GM23338 (cell line): ENCODE data around the gene PRG3. TPM values are rescaled to one million over a fixed set of nuclear protein-coding genes. Genes with fewer than 3 reads are reported as not detected.

Experiments
- ATAC-seq: fragments of 200-7000 bp; cut with Tn5 transposase; 3 replicates; pipeline ENCODE4 v1.9.1; 2020
- DNase-seq: peaks from one replicate; pipeline ENCODE4 v3.0.0-alpha.2; 2015; ENCODE audit warnings: low spot score
- H2AFZ ChIP-seq: fragments of 200-600 bp; sonication (generic); 2 replicates; pipeline ENCODE4 v1.8.0; 2016; ENCODE audit warnings: antibody characterized with exemption, mild to moderate bottlenecking, moderate library complexity
- H3F3A ChIP-seq: fragments of 200-600 bp; sonication (generic); replicated peaks from 2 replicates; pipeline ENCODE4 v1.8.0; 2017; ENCODE audit warnings: antibody characterized with exemption, mixed run types, low read depth
- H3K27ac ChIP-seq: fragments of 200-600 bp; sonication (generic); 2 replicates; pipeline ENCODE4 v1.6.1; 2016; ENCODE audit warnings: low read depth
- H3K27me3 ChIP-seq: fragments of 200-600 bp; sonication (generic); 2 replicates; pipeline ENCODE4 v1.8.0; 2016; ENCODE audit warnings: mild to moderate bottlenecking, mixed run types, moderate library complexity; ENCODE audit not compliant: insufficient read depth
- H3K36me3 ChIP-seq: fragments of 200-600 bp; sonication (generic); 2 replicates; pipeline ENCODE4 v1.8.0; 2016; ENCODE audit warnings: mild to moderate bottlenecking; ENCODE audit not compliant: insufficient read depth
- H3K4me1 ChIP-seq: fragments of 200-600 bp; sonication (generic); 2 replicates; pipeline ENCODE4 v1.8.0; 2016; ENCODE audit warnings: mild to moderate bottlenecking, moderate library complexity; ENCODE audit not compliant: insufficient read depth
- H3K4me2 ChIP-seq: fragments of 200-600 bp; sonication (generic); 2 replicates; pipeline ENCODE4 v1.7.1; 2017; ENCODE audit warnings: mixed run types
- H3K4me3 ChIP-seq: fragments of 200-600 bp; sonication (generic); 2 replicates; pipeline ENCODE4 v1.6.1; 2016; ENCODE audit warnings: mixed run types
- H3K79me2 ChIP-seq: fragments of 200-600 bp; sonication (generic); replicated peaks from 2 replicates; pipeline ENCODE4 v1.8.0; 2017; ENCODE audit warnings: mild to moderate bottlenecking; ENCODE audit not compliant: insufficient read depth
- H3K9me2 ChIP-seq: fragments of 200-600 bp; sonication (generic); 2 replicates; pipeline ENCODE4 v1.8.0; 2017; ENCODE audit not compliant: insufficient read depth
- H4K20me1 ChIP-seq: fragments of 200-600 bp; sonication (generic); replicated peaks from 2 replicates; pipeline ENCODE4 v1.8.0; 2017; ENCODE audit warnings: mild to moderate bottlenecking; ENCODE audit not compliant: insufficient read depth
- H3K27ac Mint-ChIP-seq: 2 replicates; pipeline ENCODE4 v1.8.0; 2020; ENCODE audit warnings: inconsistent platforms, mild to moderate bottlenecking, moderate library complexity, mixed read lengths
- H3K27me3 Mint-ChIP-seq: 3 replicates; pipeline ENCODE4 v1.8.0; 2022; ENCODE audit warnings: low read depth, mild to moderate bottlenecking, moderate library complexity, mixed read lengths, inconsistent platforms; ENCODE audit not compliant: insufficient read depth, poor library complexity
- H3K36me3 Mint-ChIP-seq: 3 replicates; pipeline ENCODE4 v1.8.0; 2021; ENCODE audit warnings: low read depth, mild to moderate bottlenecking, inconsistent platforms, moderate library complexity, mixed read lengths
- H3K4me1 Mint-ChIP-seq: 3 replicates; pipeline ENCODE4 v1.8.0; 2020; ENCODE audit warnings: mild to moderate bottlenecking, inconsistent platforms, mixed read lengths
- H3K4me3 Mint-ChIP-seq: 3 replicates; pipeline ENCODE4 v1.8.0; 2021; ENCODE audit warnings: moderate library complexity, mild to moderate bottlenecking, inconsistent platforms, mixed read lengths
- H3K9me3 Mint-ChIP-seq: 3 replicates; pipeline ENCODE4 v1.8.0; 2020; ENCODE audit warnings: moderate library complexity, mild to moderate bottlenecking, inconsistent platforms, mixed read lengths
- CREB1 ChIP-seq: fragments of 250-450 bp; sonication (Bioruptor Pico); IDR thresholded peaks from 2 replicates; pipeline ENCODE4 v1.5.0; 2020; ENCODE audit warnings: low read depth, mild to moderate bottlenecking, moderate library complexity
- CTCF ChIP-seq, 2 experiments: fragments of 200-600 bp in 1 of 2; sonication (generic) in 1 of 2; conservative IDR thresholded peaks; 2 replicates each; pipeline versions ENCODE4 v1.5.1 to v1.6.1; 2016 to 2017; ENCODE audit warnings: antibody characterized with exemption in 2 of 2, low read depth in 2 of 2, mild to moderate bottlenecking in 2 of 2, moderate library complexity in 1 of 2
- ETS1 ChIP-seq: IDR thresholded peaks from 2 replicates; pipeline ENCODE4 v1.6.1; 2016; ENCODE audit warnings: antibody characterized with exemption
- EZH2 ChIP-seq: fragments of 200-600 bp; sonication (generic); IDR thresholded peaks from one replicate; pipeline ENCODE4 v1.8.0; 2017; ENCODE audit warnings: antibody characterized with exemption, mild to moderate bottlenecking, low read depth; ENCODE audit not compliant: unreplicated experiment
- EZH2phosphoT487 ChIP-seq: fragments of 200-600 bp; sonication (generic); IDR thresholded peaks from one replicate; pipeline ENCODE4 v1.8.1; 2018; ENCODE audit warnings: antibody characterized with exemption; ENCODE audit not compliant: unreplicated experiment
- JUNB ChIP-seq: IDR thresholded peaks from one replicate; pipeline ENCODE4 v1.6.1; 2016; ENCODE audit warnings: antibody characterized with exemption; ENCODE audit not compliant: unreplicated experiment
- NANOG ChIP-seq: IDR thresholded peaks from 2 replicates; pipeline ENCODE4 v1.6.1; 2016; ENCODE audit warnings: antibody characterized with exemption, borderline replicate concordance
- POLR2AphosphoS5 ChIP-seq: IDR thresholded peaks from 2 replicates; pipeline ENCODE4 v1.6.1; 2016; ENCODE audit warnings: antibody characterized with exemption, low read depth
- REST ChIP-seq: IDR thresholded peaks from one replicate; pipeline ENCODE4 v1.6.1; 2018; ENCODE audit warnings: antibody characterized with exemption; ENCODE audit not compliant: unreplicated experiment
- STAT1 ChIP-seq: IDR thresholded peaks from one replicate; pipeline ENCODE4 v1.6.1; 2016; ENCODE audit warnings: antibody characterized with exemption; ENCODE audit not compliant: unreplicated experiment
- ZNF114 ChIP-seq: fragments of 250-450 bp; sonication (Bioruptor Pico); IDR thresholded peaks from 2 replicates; pipeline ENCODE4 v1.5.0; 2020; ENCODE audit warnings: mild to moderate bottlenecking, moderate library complexity
- ZNF331 ChIP-seq: fragments of 250-450 bp; sonication (Bioruptor Pico); IDR thresholded peaks from 2 replicates; pipeline ENCODE4 v1.5.0; 2020; ENCODE audit warnings: low read depth, mild to moderate bottlenecking, moderate library complexity
- ZNF462 ChIP-seq: fragments of 250-450 bp; sonication (Bioruptor Pico); IDR thresholded peaks from 2 replicates; pipeline ENCODE4 v1.5.0; 2020; ENCODE audit warnings: mild to moderate bottlenecking, moderate library complexity
- polyA plus RNA-seq: library from polyadenylated mRNA; unstranded; fragments of >200 nt; fragmentation: Nextera tagmentation; extraction: Ambion mirVana; gene quantifications from 2 replicates; pipeline ENCODE4 v1.2.1, GENCODE V29; 2016
- total RNA-seq: library from RNA; depleted of rRNA; stranded (reverse); fragments of >200 nt; shearing (Covaris generic); gene quantifications from 2 replicates; pipeline ENCODE4 v1.2.3, GENCODE V29; 2014

The PRG3 gene
- total and polyA plus RNA-seq, 2 experiments from 2014 or later = not detected

GRCh38 chr11:57408771-57409170 lies 27.8 kb upstream of the PRG3 start:
- Histone ChIP-seq H3K4me3 (no peak overlapping the region), H4K20me1 (peaks cover 4% of the 10 kb centered on the region), H3K27ac (no peak overlapping the region), H3K4me1 (no peaks in the 10 kb centered on the region), H3K4me2 (no peak overlapping the region), H3K9me2 (no peaks in the 10 kb centered on the region), H3F3A (no peaks in the 10 kb centered on the region), H2AFZ (no peak overlapping the region), H3K36me3 (peaks cover 21% of the 10 kb centered on the region), H3K79me2 (no peaks in the 10 kb centered on the region), H3K27me3 (no peaks in the 10 kb centered on the region)
- Mint-ChIP-seq H3K36me3 (peaks cover 54% of the 10 kb centered on the region), H3K27me3 (peaks cover 6% of the 10 kb centered on the region), H3K9me3 (no peaks in the 10 kb centered on the region), H3K4me3 (no peak overlapping the region), H3K4me1 (no peaks in the 10 kb centered on the region), H3K27ac (no peak overlapping the region)
- ATAC-seq (no peak), DNase-seq (no peak)
- TF ChIP-seq ZNF114 (CRISPR knock-in tag) (no peak), STAT1 (no peak), REST (no peak), CREB1 (CRISPR knock-in tag) (no peak), EZH2 (no peak), CTCF (conservative IDR thresholded peaks at IDR 0.05; ENCODE audit: low read depth in 2 of 2) (no peak), ZNF462 (CRISPR knock-in tag) (no peak), POLR2AphosphoS5 (no peak), JUNB (no peak), ZNF331 (no peak), NANOG (no peak), EZH2phosphoT487 (no peak), ETS1 (no peak)
